Measurements from ENCODE around the gene ZNF273.
"Not testable (repeated sequence)": the region's sequence is repeated elsewhere in the genome, so short reads cannot be mapped to it uniquely, and the experiment has no call there.

The ZNF273 gene

GRCh38 chr7:64890761-64891362, 12.2 kb upstream of the ZNF273 start:
- no peak for DNase-seq

GRCh38 chr7:64891363-64892081, 11.6 kb upstream of the ZNF273 start:
- not testable (repeated sequence) for DNase-seq

- no peak for DNase-seq
These were observed 11.0 kb upstream of the ZNF273 start for GRCh38 chr7:64892116-64892515.

GRCh38 chr7:64892666-64893309, 10.3 kb upstream of the ZNF273 start:
- no peak for DNase-seq

GRCh38 chr7:64893401-64893800, 9.7 kb upstream of the ZNF273 start:
- DNase-seq = no peak

GRCh38 chr7:64902461-64902805, 640 bp upstream of the ZNF273 start:
- DNase-seq = not testable (repeated sequence)

- DNase-seq = no peak
These were observed 935 bp downstream of the ZNF273 start for GRCh38 chr7:64904008-64904407.

- no peak for DNase-seq
These were observed 2.1 kb downstream of the ZNF273 start for GRCh38 chr7:64905133-64905532.

GRCh38 chr7:64905547-64905946, 2.5 kb downstream of the ZNF273 start:
- DNase-seq = no peak

GRCh38 chr7:64907641-64908326, 4.7 kb downstream of the ZNF273 start:
- DNase-seq = no peak

- no peak for DNase-seq
These were observed 5.3 kb downstream of the ZNF273 start for GRCh38 chr7:64908358-64908757.

- no peak for DNase-seq
These were observed 11.5 kb downstream of the ZNF273 start for GRCh38 chr7:64914557-64914956.

GRCh38 chr7:64915301-64915700, 12.2 kb downstream of the ZNF273 start:
- not testable (repeated sequence) for DNase-seq

- not testable (repeated sequence) for DNase-seq
These were observed 25.4 kb downstream of the ZNF273 start for GRCh38 chr7:64928252-64929187.

- no peak for DNase-seq
These were observed 31.4 kb downstream of the ZNF273 start for GRCh38 chr7:64934478-64934877.

GRCh38 chr7:64938540-64938939, 35.5 kb downstream of the ZNF273 start:
- DNase-seq = no peak

- not testable (repeated sequence) for DNase-seq
These were observed 36.9 kb downstream of the ZNF273 start for GRCh38 chr7:64940021-64940420.

GRCh38 chr7:64944667-64945502, 41.8 kb downstream of the ZNF273 start:
- DNase-seq = not testable (repeated sequence)

GRCh38 chr7:64945503-64946175, 42.6 kb downstream of the ZNF273 start:
- DNase-seq = no peak

GRCh38 chr7:64946772-64947171, 43.7 kb downstream of the ZNF273 start:
- DNase-seq = no peak

Measured in NCI-H2107 (cell line).